ENCODE measurements around the gene ADM5. TPM values are rescaled to one million over a fixed set of nuclear protein-coding genes. Genes with fewer than 3 reads are reported as not detected.

The ADM5 gene
- polyA plus RNA-seq, 1 donor from 2014 or later = 7.2 TPM

GRCh38 chr19:49677901-49678674, 11.3 kb upstream of the ADM5 start:
- Histone ChIP-seq H3K27me3 (ENCODE audit: insufficient read depth, low read depth, low read length) (no peaks in the 10 kb centered on the region), H3K27ac (ENCODE audit: low read length) (peak overlapping the region; percentile 97), H3K9ac (ENCODE audit: low read length) (peak overlapping the region; percentile 98), H3K9me3 (ENCODE audit: low read length) (no peaks in the 10 kb centered on the region), H3K9me2 (ENCODE audit: insufficient read depth, low read length) (no peaks in the 10 kb centered on the region), H4K20me1 (ENCODE audit: insufficient read depth) (no peaks in the 10 kb centered on the region), H3K4me3 (ENCODE audit: low read length) (peak overlapping the region; percentile 100), H3K79me2 (replicated peaks; ENCODE audit: insufficient read depth, low read length) (peaks cover 35% of the 10 kb centered on the region), H3F3A (ENCODE audit: insufficient read depth, low read length, poor library complexity, severe bottlenecking) (peaks cover 3% of the 10 kb centered on the region), H3K4me2 (ENCODE audit: low read length) (peak overlapping the region; percentile 88), H2AFZ (ENCODE audit: low read depth, low read length) (no peak overlapping the region), H3K36me3 (ENCODE audit: insufficient read depth, low read length) (no peaks in the 10 kb centered on the region)
- TF ChIP-seq EP300 (conservative IDR thresholded peaks at IDR 0.05; ENCODE audit: poor library complexity, severe bottlenecking) (peak; percentile 34), EZH2 (IDR thresholded peaks at IDR 0.05; ENCODE audit: borderline replicate concordance, insufficient read depth, low read length, poor library complexity, severe bottlenecking) (no peak), POLR2AphosphoS5 (IDR thresholded peaks at IDR 0.05) (no peak), RAD21 (conservative IDR thresholded peaks at IDR 0.05) (peak; percentile 78), TAF1 (IDR thresholded peaks at IDR 0.05; ENCODE audit: low read depth) (no peak), SMC3 (conservative IDR thresholded peaks at IDR 0.05; ENCODE audit: poor library complexity) (peak; percentile 68), MXI1 (conservative IDR thresholded peaks at IDR 0.05; ENCODE audit: poor library complexity, severe bottlenecking) (no peak), CTCF (IDR thresholded peaks at IDR 0.05; ENCODE audit: poor library complexity, severe bottlenecking) (peak; percentile 89), REST (IDR thresholded peaks at IDR 0.05; ENCODE audit: borderline replicate concordance) (no peak)

- peak overlapping the region; percentile 91 for H3K27ac ChIP-seq (ENCODE audit: low read length)
- no peak overlapping the region for H2AFZ ChIP-seq (ENCODE audit: low read depth, low read length)
- peaks cover 3% of the 10 kb centered on the region for H3F3A ChIP-seq (ENCODE audit: insufficient read depth, low read length, poor library complexity, severe bottlenecking)
- no peaks in the 10 kb centered on the region for H4K20me1 ChIP-seq (ENCODE audit: insufficient read depth)
- H3K36me3 ChIP-seq (ENCODE audit: insufficient read depth, low read length) = no peaks in the 10 kb centered on the region
- no peaks in the 10 kb centered on the region for H3K27me3 ChIP-seq (ENCODE audit: insufficient read depth, low read depth, low read length)
- peak overlapping the region; percentile 100 for H3K4me3 ChIP-seq (ENCODE audit: low read length)
- peak overlapping the region; percentile 68 for H3K9ac ChIP-seq (ENCODE audit: low read length)
- no peaks in the 10 kb centered on the region for H3K9me2 ChIP-seq (ENCODE audit: insufficient read depth, low read length)
- peaks cover 35% of the 10 kb centered on the region for H3K79me2 ChIP-seq (replicated peaks; ENCODE audit: insufficient read depth, low read length)
- H3K9me3 ChIP-seq (ENCODE audit: low read length) = no peaks in the 10 kb centered on the region
- TF ChIP-seq SMC3 (conservative IDR thresholded peaks at IDR 0.05; ENCODE audit: poor library complexity) (no peak), POLR2AphosphoS5 (IDR thresholded peaks at IDR 0.05) (no peak), EP300 (conservative IDR thresholded peaks at IDR 0.05; ENCODE audit: poor library complexity, severe bottlenecking) (no peak), RAD21 (conservative IDR thresholded peaks at IDR 0.05) (no peak), REST (IDR thresholded peaks at IDR 0.05; ENCODE audit: borderline replicate concordance) (no peak), MXI1 (conservative IDR thresholded peaks at IDR 0.05; ENCODE audit: poor library complexity, severe bottlenecking) (no peak), CTCF (IDR thresholded peaks at IDR 0.05; ENCODE audit: poor library complexity, severe bottlenecking) (no peak), TAF1 (IDR thresholded peaks at IDR 0.05; ENCODE audit: low read depth) (no peak)
- no peak overlapping the region for H3K4me2 ChIP-seq (ENCODE audit: low read length)
Measured at GRCh38 chr19:49678985-49679770, 10.2 kb upstream of the ADM5 start.

Measured in neural cell (in vitro differentiated cells).